T-helper 2 cell (primary cell): ENCODE results near the gene THSD7A.

ENCODE experiments used
- DNase-seq, 5 experiments: peaks; one replicate each; pipeline versions ENCODE4 v3.0.0 to v3.0.0-alpha.2; 2012 to 2022

THSD7A gene

GRCh38 chr7:11373546-11374142, 458.4 kb downstream of the THSD7A start:
- no peak for DNase-seq

- DNase-seq: no peak
These were observed 462.3 kb downstream of the THSD7A start for GRCh38 chr7:11369696-11370095.

GRCh38 chr7:11366118-11366517, 465.9 kb downstream of the THSD7A start:
- DNase-seq: no peak

GRCh38 chr7:11358637-11359036, 473.4 kb downstream of the THSD7A start:
- no peak for DNase-seq

GRCh38 chr7:11355399-11356005, 476.5 kb downstream of the THSD7A start:
- no peak for DNase-seq

- no peak for DNase-seq
These were observed 485.7 kb downstream of the THSD7A start for GRCh38 chr7:11346302-11346701.

- DNase-seq: no peak
These were observed 486.4 kb downstream of the THSD7A start for GRCh38 chr7:11345621-11346020.

- DNase-seq: peak in 2 of 5 experiments; percentile 2 to 34
These were observed 488.1 kb downstream of the THSD7A start for GRCh38 chr7:11343818-11344413.

- DNase-seq: no peak
These were observed 488.9 kb downstream of the THSD7A start for GRCh38 chr7:11343136-11343535.

- peak in 1 of 5 experiments; percentile 37 for DNase-seq
These were observed 490.6 kb downstream of the THSD7A start for GRCh38 chr7:11341285-11341944.

GRCh38 chr7:11336432-11336831, 495.6 kb downstream of the THSD7A start:
- DNase-seq: no peak

GRCh38 chr7:11335947-11336346, 496.1 kb downstream of the THSD7A start:
- DNase-seq: no peak

GRCh38 chr7:11332865-11333228, 499.2 kb downstream of the THSD7A start:
- no peak for DNase-seq

- peak in 1 of 5 experiments; percentile 92 for DNase-seq
These were observed 499.7 kb downstream of the THSD7A start for GRCh38 chr7:11332186-11332864.

- DNase-seq: peak in 1 of 5 experiments; percentile 31
These were observed 500.6 kb downstream of the THSD7A start for GRCh38 chr7:11331128-11332102.

- peak in 1 of 5 experiments; percentile 40 for DNase-seq
These were observed 501.3 kb downstream of the THSD7A start for GRCh38 chr7:11330717-11331116.

GRCh38 chr7:11330208-11330607, 501.8 kb downstream of the THSD7A start:
- no peak for DNase-seq

- DNase-seq: no peak
These were observed 502.4 kb downstream of the THSD7A start for GRCh38 chr7:11329626-11330025.

- DNase-seq: peak in 1 of 5 experiments; percentile 11
These were observed 503.7 kb downstream of the THSD7A start for GRCh38 chr7:11328309-11328708.

- no peak for DNase-seq
These were observed 504.4 kb downstream of the THSD7A start for GRCh38 chr7:11327633-11328032.
